Measurements from ENCODE around the gene TSPEAR.

- TF ChIP-seq CTCF (IDR thresholded peaks at IDR 0.05) (no peak), POLR2A (IDR thresholded peaks at IDR 0.05) (no peak)
Measured at GRCh38 chr21:44548381-44548780, 163.0 kb downstream of the TSPEAR start.

Measured in thyroid gland (tissue), 4 donors.